Hepatocyte (in vitro differentiated cells): Measurements from ENCODE around the gene NCAPG2. TPM values are rescaled to one million over a fixed set of nuclear protein-coding genes. Genes with fewer than 3 reads are reported as not detected.
"Not testable (repeated sequence)": the region's sequence is repeated elsewhere in the genome, so short reads cannot be mapped to it uniquely, and the experiment has no call there.

Experiments
- DNase-seq: peaks from one replicate; pipeline ENCODE4 v3.0.0-alpha.2; 2016; ENCODE audit warnings: low spot score
- H2AFZ ChIP-seq: fragments of 200-600 bp; sonication (generic); 2 replicates; pipeline ENCODE4 v1.6.0; 2016; ENCODE audit warnings: antibody characterized with exemption, mild to moderate bottlenecking
- H3K27ac ChIP-seq: fragments of 200-600 bp; sonication (generic); 2 replicates; pipeline ENCODE4 v1.5.1; 2016; ENCODE audit warnings: mild to moderate bottlenecking
- H3K27me3 ChIP-seq: fragments of 200-600 bp; sonication (generic); 2 replicates; pipeline ENCODE4 v1.6.1; 2016
- H3K36me3 ChIP-seq: fragments of 200-600 bp; sonication (generic); replicated peaks from 2 replicates; pipeline ENCODE4 v1.5.1; 2016; ENCODE audit warnings: low read depth; ENCODE audit not compliant: insufficient read depth
- H3K4me1 ChIP-seq: fragments of 200-600 bp; sonication (generic); 2 replicates; pipeline ENCODE4 v1.5.1; 2016; ENCODE audit warnings: mild to moderate bottlenecking, moderate library complexity; ENCODE audit not compliant: insufficient read depth
- H3K4me2 ChIP-seq: fragments of 200-600 bp; sonication (generic); 2 replicates; pipeline ENCODE4 v1.6.0; 2016
- H3K4me3 ChIP-seq: fragments of 200-600 bp; sonication (generic); 2 replicates; pipeline ENCODE4 v1.5.1; 2016; ENCODE audit warnings: mild to moderate bottlenecking
- H3K79me2 ChIP-seq: fragments of 200-600 bp; sonication (generic); 2 replicates; pipeline ENCODE4 v1.6.0; 2017; ENCODE audit warnings: mild to moderate bottlenecking
- H3K9me2 ChIP-seq: fragments of 200-600 bp; sonication (generic); replicated peaks from 2 replicates; pipeline ENCODE4 v1.6.0; 2017; ENCODE audit warnings: mild to moderate bottlenecking; ENCODE audit not compliant: insufficient read depth
- H3K9me3 ChIP-seq: fragments of 200-600 bp; sonication (generic); 2 replicates; pipeline ENCODE4 v1.5.1; 2016; ENCODE audit warnings: low read depth, mild to moderate bottlenecking
- H4K20me1 ChIP-seq: fragments of 200-600 bp; sonication (generic); 2 replicates; pipeline ENCODE4 v1.6.0; 2016; ENCODE audit warnings: mild to moderate bottlenecking; ENCODE audit not compliant: insufficient read depth, poor library complexity, severe bottlenecking
- EZH2 ChIP-seq: fragments of 200-600 bp; sonication (generic); IDR thresholded peaks from 2 replicates; pipeline ENCODE4 v1.6.1; 2016; ENCODE audit warnings: antibody characterized with exemption, mild to moderate bottlenecking, borderline replicate concordance
- EZH2phosphoT487 ChIP-seq: fragments of 200-600 bp; sonication (generic); IDR thresholded peaks from one replicate; pipeline ENCODE4 v1.6.1; 2018; ENCODE audit warnings: antibody characterized with exemption, mild to moderate bottlenecking, low read depth, moderate library complexity; ENCODE audit not compliant: unreplicated experiment, severe bottlenecking
- WGBS: methylation state at CpG from one replicate; pipeline ENCODE4 v1.1.6; 2016; ENCODE audit warnings: low lambda C conversion rate; ENCODE audit errors: missing lambda C conversion rate; 5-methylcytosine and 5-hydroxymethylcytosine counted together
- polyA plus RNA-seq: library from polyadenylated mRNA; unstranded; fragments of >200 nt; fragmentation: Nextera tagmentation; extraction: Ambion mirVana; gene quantifications from 2 replicates; pipeline ENCODE4 v1.2.1, GENCODE V29; 2016
- total RNA-seq: library from RNA; depleted of rRNA; stranded (reverse); fragments of >200 nt; gene quantifications from 2 replicates; pipeline ENCODE4 v1.2.3, GENCODE V29; 2014
- TF ChIP-seq, protein P1 (sequence below): fragments of 200-600 bp; sonication (generic); IDR thresholded peaks from 2 replicates; pipeline ENCODE4 v1.5.1; 2016; ENCODE audit warnings: antibody characterized with exemption, mild to moderate bottlenecking; ENCODE audit not compliant: poor library complexity

NCAPG2 gene
- total and polyA plus RNA-seq, 2 experiments from 2014 or later = 6.2 to 9.5 TPM

DNA sequence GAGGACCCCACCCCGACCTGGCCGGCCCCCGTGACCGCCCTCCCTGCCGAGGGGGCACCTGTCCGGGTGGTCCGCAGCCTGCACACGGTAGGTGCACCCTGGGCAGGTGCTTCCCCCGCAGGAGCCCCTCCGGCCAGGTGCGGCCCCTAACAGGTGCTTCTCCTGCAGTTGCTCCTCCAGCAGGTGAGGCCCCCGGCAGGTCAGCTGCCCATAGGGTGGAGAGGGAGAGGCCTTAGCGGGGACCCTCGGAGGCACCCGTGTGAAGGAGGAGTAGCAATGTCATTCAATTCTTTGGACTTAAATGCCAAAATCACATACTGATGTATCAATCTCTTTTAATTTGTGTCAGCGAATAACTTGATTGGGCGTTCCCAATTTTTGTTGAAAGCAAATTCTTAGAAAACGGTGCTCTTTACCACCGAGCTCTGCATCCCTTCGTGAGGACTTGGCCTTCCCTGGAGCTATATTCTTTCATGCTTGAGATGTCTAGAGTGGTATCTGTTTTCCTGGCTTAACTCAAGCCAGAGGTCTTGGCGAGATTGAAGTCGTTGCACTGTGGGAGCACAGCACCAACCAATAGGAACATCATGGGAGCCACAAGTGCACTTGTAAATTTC, 738 bp upstream of the NCAPG2 start:
- H2AFZ ChIP-seq = peak overlapping the region; percentile 70
- DNase-seq = no peak

GRCh38 chr7:158703679-158704523, 703 bp downstream of the NCAPG2 start:
- H3K4me3 ChIP-seq = peak overlapping the region; percentile 82
- not testable (repeated sequence) for H4K20me1 ChIP-seq, H3K4me1 ChIP-seq, H3K9me2 ChIP-seq, H3K27me3 ChIP-seq, H3K9me3 ChIP-seq, H3K36me3 ChIP-seq, DNase-seq
- WGBS = 28% methylated on average over 14 of the region's 23 CpGs
- H3K27ac ChIP-seq = peak overlapping the region; percentile 46
- peaks cover 34% of the 10 kb centered on the region for H3K79me2 ChIP-seq
- peak overlapping the region; percentile 89 for H2AFZ ChIP-seq
- peak overlapping the region; percentile 99 for H3K4me2 ChIP-seq

More for the DNA sequence above, 738 bp upstream of the NCAPG2 start:
- 11% methylated on average over 14 of the region's 22 CpGs for WGBS
- no peaks in the 10 kb centered on the region for H3K9me2 ChIP-seq
- TF ChIP-seq, protein P1, sequence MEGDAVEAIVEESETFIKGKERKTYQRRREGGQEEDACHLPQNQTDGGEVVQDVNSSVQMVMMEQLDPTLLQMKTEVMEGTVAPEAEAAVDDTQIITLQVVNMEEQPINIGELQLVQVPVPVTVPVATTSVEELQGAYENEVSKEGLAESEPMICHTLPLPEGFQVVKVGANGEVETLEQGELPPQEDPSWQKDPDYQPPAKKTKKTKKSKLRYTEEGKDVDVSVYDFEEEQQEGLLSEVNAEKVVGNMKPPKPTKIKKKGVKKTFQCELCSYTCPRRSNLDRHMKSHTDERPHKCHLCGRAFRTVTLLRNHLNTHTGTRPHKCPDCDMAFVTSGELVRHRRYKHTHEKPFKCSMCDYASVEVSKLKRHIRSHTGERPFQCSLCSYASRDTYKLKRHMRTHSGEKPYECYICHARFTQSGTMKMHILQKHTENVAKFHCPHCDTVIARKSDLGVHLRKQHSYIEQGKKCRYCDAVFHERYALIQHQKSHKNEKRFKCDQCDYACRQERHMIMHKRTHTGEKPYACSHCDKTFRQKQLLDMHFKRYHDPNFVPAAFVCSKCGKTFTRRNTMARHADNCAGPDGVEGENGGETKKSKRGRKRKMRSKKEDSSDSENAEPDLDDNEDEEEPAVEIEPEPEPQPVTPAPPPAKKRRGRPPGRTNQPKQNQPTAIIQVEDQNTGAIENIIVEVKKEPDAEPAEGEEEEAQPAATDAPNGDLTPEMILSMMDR = no peak
- no peak for TF ChIP-seq EZH2
- no peak for TF ChIP-seq EZH2phosphoT487
- no peaks in the 10 kb centered on the region for H3K9me3 ChIP-seq
- no peaks in the 10 kb centered on the region for H3K27me3 ChIP-seq
- H4K20me1 ChIP-seq = no peaks in the 10 kb centered on the region
- peak overlapping the region; percentile 85 for H3K4me2 ChIP-seq
- H3K27ac ChIP-seq = peak overlapping the region; percentile 79
- H3K36me3 ChIP-seq = no peaks in the 10 kb centered on the region
- no peaks in the 10 kb centered on the region for H3K4me1 ChIP-seq
- H3K4me3 ChIP-seq = peak overlapping the region; percentile 40
- peaks cover 30% of the 10 kb centered on the region for H3K79me2 ChIP-seq

DNA sequence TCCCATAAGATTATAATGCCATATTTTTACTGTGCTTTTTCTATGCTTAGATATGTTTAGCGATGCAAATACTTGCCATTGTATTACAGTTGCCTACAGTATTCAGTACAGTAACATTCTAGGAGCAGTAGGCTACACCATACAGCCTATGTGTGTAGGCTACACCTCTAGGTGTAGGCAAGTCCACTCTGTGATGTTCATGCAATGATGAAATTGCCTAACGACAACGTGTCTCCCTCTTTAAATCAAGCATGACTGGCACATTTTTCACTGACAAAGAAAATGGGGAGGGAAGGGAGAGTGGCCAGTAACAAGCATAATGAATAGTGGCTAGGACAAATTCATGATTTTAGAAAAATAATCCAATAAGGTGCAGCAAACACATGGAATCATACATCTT, 1.7 kb downstream of the NCAPG2 start:
- Histone ChIP-seq H3K9me2 (no peaks in the 10 kb centered on the region), H3K79me2 (peaks cover 40% of the 10 kb centered on the region), H3K36me3 (no peaks in the 10 kb centered on the region), H3K27me3 (no peaks in the 10 kb centered on the region), H3K4me3 (no peak overlapping the region), H3K9me3 (no peaks in the 10 kb centered on the region), H2AFZ (no peak overlapping the region), H3K4me2 (peak overlapping the region; percentile 99), H4K20me1 (no peaks in the 10 kb centered on the region), H3K4me1 (no peaks in the 10 kb centered on the region), H3K27ac (no peak overlapping the region)
- 70% methylated on average over 3 of the region's 3 CpGs for WGBS
- TF ChIP-seq, protein P1 = no peak
- TF ChIP-seq EZH2phosphoT487 = no peak
- no peak for DNase-seq

GRCh38 chr7:158702196-158702595, 2.4 kb downstream of the NCAPG2 start:
- 57% methylated on average over 4 of the region's 4 CpGs for whole genome bisulfite sequencing
- H3K9me3 ChIP-seq = no peaks in the 10 kb centered on the region
- no peaks in the 10 kb centered on the region for H3K27me3 ChIP-seq
- no peak overlapping the region for H3K4me3 ChIP-seq
- TF ChIP-seq EZH2phosphoT487 (no peak), EZH2 (no peak)
- TF ChIP-seq, protein P1 = no peak
- H3K36me3 ChIP-seq = no peaks in the 10 kb centered on the region
- no peak overlapping the region for H3K4me2 ChIP-seq
- DNase-seq = no peak
- H4K20me1 ChIP-seq = no peaks in the 10 kb centered on the region
- no peaks in the 10 kb centered on the region for H3K9me2 ChIP-seq
- peaks cover 40% of the 10 kb centered on the region for H3K79me2 ChIP-seq
- H3K27ac ChIP-seq = no peak overlapping the region
- H2AFZ ChIP-seq = no peak overlapping the region
- H3K4me1 ChIP-seq = no peaks in the 10 kb centered on the region
